Large intestine (tissue), 3 donors: Measurements from ENCODE around the gene APP. TPM values are rescaled to one million over a fixed set of nuclear protein-coding genes. Genes with fewer than 3 reads are reported as not detected.

ENCODE experiments used
- DNase-seq, 2 donors: peaks; one replicate each; pipeline versions ENCODE4 v3.0.0 to v3.0.0-alpha.2; 2013
- H3K27ac ChIP-seq: one replicate; pipeline ENCODE4 v1.5.1; 2013; ENCODE audit warnings: low read length
- H3K27me3 ChIP-seq: 2 replicates; pipeline ENCODE4 v1.6.1; 2013; ENCODE audit warnings: low read length; ENCODE audit not compliant: control insufficient read depth, insufficient read depth
- H3K36me3 ChIP-seq: 2 replicates; pipeline ENCODE4 v1.6.1; 2013; ENCODE audit warnings: low read length; ENCODE audit not compliant: control insufficient read depth, insufficient read depth
- H3K4me1 ChIP-seq: one replicate; pipeline ENCODE4 v1.6.1; 2013; ENCODE audit warnings: low read length; ENCODE audit not compliant: control insufficient read depth, insufficient read depth
- H3K4me3 ChIP-seq: one replicate; pipeline ENCODE4 v1.5.1; 2013; ENCODE audit warnings: low read length
- H3K9me3 ChIP-seq: one replicate; pipeline ENCODE4 v1.6.1; 2013; ENCODE audit warnings: mild to moderate bottlenecking, low read depth, low read length, moderate library complexity; ENCODE audit not compliant: control insufficient read depth
- WGBS: methylation state at CpG from one replicate; pipeline ENCODE4 v1.1.5; 2013; ENCODE audit warnings: low lambda C conversion rate; ENCODE audit not compliant: insufficient coverage; 5-methylcytosine and 5-hydroxymethylcytosine counted together
- polyA plus RNA-seq: library from polyadenylated mRNA; unstranded; fragments of 120-200 nt; gene quantifications from one replicate; pipeline ENCODE4 v1.2.1, GENCODE V29; 2013

Gene APP
- polyA plus RNA-seq, 1 donor, result 265 TPM

GRCh38 chr21:25850126-25850842 is 320.3 kb downstream of the APP start:
- DNase-seq, result no peak
- Histone ChIP-seq H3K27ac (no peak overlapping the region), H3K4me3 (no peak overlapping the region), H3K27me3 (no peaks in the 10 kb centered on the region), H3K9me3 (no peaks in the 10 kb centered on the region), H3K36me3 (no peaks in the 10 kb centered on the region), H3K4me1 (no peaks in the 10 kb centered on the region)
- WGBS, result no CpG with 5 or more reads among the region's 1 CpG

DNA sequence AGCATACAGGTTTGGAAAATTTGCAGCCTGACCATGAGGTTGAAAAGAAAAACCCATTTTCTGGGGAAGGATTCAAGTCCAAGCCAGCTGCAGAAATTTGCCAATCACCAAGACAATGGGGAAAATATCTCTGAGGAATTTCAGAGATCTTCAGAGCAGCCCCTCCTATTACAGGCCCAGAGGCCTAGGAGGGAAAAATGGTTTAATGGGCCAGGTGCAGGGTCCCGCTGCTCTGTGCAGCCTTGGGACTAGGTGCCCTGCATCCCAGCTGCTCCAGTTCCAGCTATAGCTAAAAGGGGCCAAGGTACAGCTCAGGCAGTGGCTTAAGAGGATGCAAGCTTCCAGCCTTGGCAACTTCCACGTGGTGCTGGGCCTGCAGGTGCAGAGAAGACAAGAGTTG is 322.3 kb downstream of the APP start:
- DNase-seq, result no peak
- WGBS, result no CpG with 5 or more reads among the region's 2 CpGs
- H3K27ac ChIP-seq, result no peak overlapping the region
- H3K27me3 ChIP-seq, result no peaks in the 10 kb centered on the region
- no peaks in the 10 kb centered on the region for H3K4me1 ChIP-seq
- H3K9me3 ChIP-seq, result no peaks in the 10 kb centered on the region
- no peak overlapping the region for H3K4me3 ChIP-seq
- H3K36me3 ChIP-seq, result no peaks in the 10 kb centered on the region

- no peak for DNase-seq
- no peaks in the 10 kb centered on the region for H3K9me3 ChIP-seq
- no CpG with 5 or more reads among the region's 5 CpGs for WGBS
- no peaks in the 10 kb centered on the region for H3K36me3 ChIP-seq
- no peak overlapping the region for H3K27ac ChIP-seq
- no peaks in the 10 kb centered on the region for H3K27me3 ChIP-seq
- no peak overlapping the region for H3K4me3 ChIP-seq
- no peaks in the 10 kb centered on the region for H3K4me1 ChIP-seq
Measured at GRCh38 chr21:25845729-25846256, 324.8 kb downstream of the APP start.

DNA sequence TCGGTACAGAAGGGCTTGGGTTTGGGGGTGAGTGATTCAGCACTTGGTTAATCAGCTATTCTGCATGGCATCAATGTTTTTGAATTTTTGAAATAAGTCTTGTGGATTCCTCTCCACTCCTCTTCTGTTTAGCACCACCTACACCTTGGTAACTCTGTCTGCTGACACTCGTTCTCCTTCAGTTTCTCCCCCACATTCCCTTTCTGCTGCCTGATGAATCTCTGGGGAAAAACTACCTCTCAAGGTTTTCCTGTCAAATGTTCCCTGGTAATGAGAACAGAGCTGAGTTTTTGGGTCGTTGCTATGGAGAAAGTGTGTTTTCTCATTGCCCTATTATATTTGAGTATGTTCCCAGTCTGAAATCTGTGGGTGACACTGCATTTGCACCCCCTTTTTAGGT is 327.6 kb downstream of the APP start:
- Histone ChIP-seq H3K27ac (no peak overlapping the region), H3K27me3 (no peaks in the 10 kb centered on the region), H3K36me3 (no peaks in the 10 kb centered on the region), H3K9me3 (no peaks in the 10 kb centered on the region), H3K4me3 (no peak overlapping the region), H3K4me1 (no peaks in the 10 kb centered on the region)
- DNase-seq, result no peak
- 80% methylated on average over 2 of the region's 3 CpGs for WGBS

GRCh38 chr21:25838809-25839208 is 331.8 kb downstream of the APP start:
- Histone ChIP-seq H3K4me3 (no peak overlapping the region), H3K27me3 (no peaks in the 10 kb centered on the region), H3K36me3 (no peaks in the 10 kb centered on the region), H3K9me3 (peaks cover under 1% of the 10 kb centered on the region), H3K4me1 (peaks cover 2% of the 10 kb centered on the region), H3K27ac (no peak overlapping the region)
- no peak for DNase-seq
- no CpG with 5 or more reads among the region's 4 CpGs for WGBS

GRCh38 chr21:25837533-25838265 is 332.9 kb downstream of the APP start:
- Histone ChIP-seq H3K27me3 (no peaks in the 10 kb centered on the region), H3K4me1 (peaks cover 2% of the 10 kb centered on the region), H3K9me3 (peaks cover 6% of the 10 kb centered on the region), H3K27ac (peak overlapping the region; percentile 16), H3K36me3 (no peaks in the 10 kb centered on the region), H3K4me3 (no peak overlapping the region)
- DNase-seq, result peak; percentile 8 to 26
- WGBS, result 78% methylated on average over 2 of the region's 4 CpGs

DNA sequence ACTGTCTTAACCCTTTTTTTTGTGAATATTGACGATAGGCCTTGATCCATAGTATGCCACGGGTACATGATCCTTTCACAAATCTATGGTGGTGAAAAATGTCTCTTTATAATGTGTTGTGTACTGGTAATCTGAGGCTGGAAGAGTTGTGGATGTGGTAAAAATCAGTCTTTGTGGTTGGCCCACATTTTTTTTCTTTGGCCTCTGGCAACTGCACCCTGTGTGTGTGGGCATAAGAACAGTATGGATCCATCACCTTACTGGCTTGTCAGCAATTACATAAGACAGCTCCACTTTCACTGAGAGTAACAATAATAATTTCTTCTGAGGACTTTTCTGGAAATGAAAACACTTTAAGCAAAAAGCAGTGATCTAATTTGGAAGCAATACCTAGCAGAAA is 334.2 kb downstream of the APP start:
- WGBS, result no CpG with 5 or more reads among the region's 2 CpGs
- Histone ChIP-seq H3K4me1 (peaks cover 2% of the 10 kb centered on the region), H3K9me3 (peaks cover 6% of the 10 kb centered on the region), H3K27me3 (no peaks in the 10 kb centered on the region), H3K36me3 (no peaks in the 10 kb centered on the region), H3K27ac (peak overlapping the region; percentile 16), H3K4me3 (no peak overlapping the region)
- DNase-seq, result no peak

DNA sequence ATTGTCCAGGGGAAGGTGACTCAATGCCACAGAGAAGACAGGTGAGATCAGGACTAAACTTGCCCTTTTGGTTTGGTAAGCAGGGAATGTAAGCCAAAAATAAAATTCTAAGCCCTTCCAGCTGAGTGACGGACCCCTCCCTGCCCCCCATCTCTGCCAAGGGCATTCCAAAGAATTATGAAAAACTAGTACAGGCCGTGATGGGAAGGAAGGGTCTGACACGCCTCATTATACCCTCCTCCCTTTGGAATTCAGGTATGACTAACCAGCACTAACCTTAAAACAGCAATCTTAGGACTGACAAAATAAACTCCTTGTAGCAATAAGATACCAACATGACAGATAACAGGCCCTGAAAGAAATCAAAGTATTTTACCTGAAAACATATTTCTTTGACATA is 336.2 kb downstream of the APP start:
- no peak for DNase-seq
- Histone ChIP-seq H3K27ac (no peak overlapping the region), H3K4me1 (peaks cover 2% of the 10 kb centered on the region), H3K4me3 (no peak overlapping the region), H3K27me3 (no peaks in the 10 kb centered on the region), H3K36me3 (no peaks in the 10 kb centered on the region), H3K9me3 (peaks cover 6% of the 10 kb centered on the region)
- no CpG with 5 or more reads among the region's 3 CpGs for WGBS

- Histone ChIP-seq H3K4me1 (no peaks in the 10 kb centered on the region), H3K9me3 (peaks cover 6% of the 10 kb centered on the region), H3K27me3 (no peaks in the 10 kb centered on the region), H3K4me3 (no peak overlapping the region), H3K36me3 (no peaks in the 10 kb centered on the region), H3K27ac (no peak overlapping the region)
- no CpG with 5 or more reads among the region's 2 CpGs for WGBS
- no peak for DNase-seq
Measured at GRCh38 chr21:25831300-25831960, 339.1 kb downstream of the APP start.
